OCI-LY3 (cell line): ENCODE data around the gene PTPRR.

ENCODE experiments used
- EZH2phosphoT487 ChIP-seq: fragments of 200-600 bp; shearing (Covaris generic); IDR thresholded peaks from 2 replicates; pipeline ENCODE4 v1.6.1; 2018; ENCODE audit warnings: antibody characterized with exemption, mixed run types, low read depth
- TF ChIP-seq, protein P1 (sequence below): fragments of 200-600, 300-600 bp; sonication (generic); IDR thresholded peaks from 2 replicates; pipeline ENCODE4 v1.5.1; 2014; ENCODE audit warnings: antibody characterized with exemption, low read length, low read depth

DNA sequence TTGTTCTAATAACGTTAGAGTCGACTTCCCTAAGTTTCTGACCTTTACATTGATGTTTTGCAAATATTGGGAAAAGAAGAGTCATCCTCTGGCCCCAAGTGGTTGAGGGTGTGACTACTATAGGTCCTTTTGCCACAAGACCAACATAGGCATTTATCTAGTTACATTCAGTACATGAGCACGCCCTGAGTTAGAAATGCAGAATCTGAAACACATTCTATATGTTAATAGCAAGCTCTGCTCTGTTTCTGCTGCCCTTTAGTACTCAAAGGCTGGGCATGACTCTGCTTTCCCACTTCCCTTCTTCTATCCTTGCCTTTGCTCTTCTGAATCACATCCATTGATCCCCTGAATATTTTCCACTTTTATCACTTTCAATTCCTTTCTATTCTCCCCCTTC, 168.2 kb downstream of the PTPRR start:
- TF ChIP-seq, protein P1, sequence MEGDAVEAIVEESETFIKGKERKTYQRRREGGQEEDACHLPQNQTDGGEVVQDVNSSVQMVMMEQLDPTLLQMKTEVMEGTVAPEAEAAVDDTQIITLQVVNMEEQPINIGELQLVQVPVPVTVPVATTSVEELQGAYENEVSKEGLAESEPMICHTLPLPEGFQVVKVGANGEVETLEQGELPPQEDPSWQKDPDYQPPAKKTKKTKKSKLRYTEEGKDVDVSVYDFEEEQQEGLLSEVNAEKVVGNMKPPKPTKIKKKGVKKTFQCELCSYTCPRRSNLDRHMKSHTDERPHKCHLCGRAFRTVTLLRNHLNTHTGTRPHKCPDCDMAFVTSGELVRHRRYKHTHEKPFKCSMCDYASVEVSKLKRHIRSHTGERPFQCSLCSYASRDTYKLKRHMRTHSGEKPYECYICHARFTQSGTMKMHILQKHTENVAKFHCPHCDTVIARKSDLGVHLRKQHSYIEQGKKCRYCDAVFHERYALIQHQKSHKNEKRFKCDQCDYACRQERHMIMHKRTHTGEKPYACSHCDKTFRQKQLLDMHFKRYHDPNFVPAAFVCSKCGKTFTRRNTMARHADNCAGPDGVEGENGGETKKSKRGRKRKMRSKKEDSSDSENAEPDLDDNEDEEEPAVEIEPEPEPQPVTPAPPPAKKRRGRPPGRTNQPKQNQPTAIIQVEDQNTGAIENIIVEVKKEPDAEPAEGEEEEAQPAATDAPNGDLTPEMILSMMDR: no peak
- TF ChIP-seq EZH2phosphoT487: no peak
